Thyroid gland (tissue), 4 donors: ENCODE results near the gene C10orf90. TPM values are rescaled to one million over a fixed set of nuclear protein-coding genes. Genes with fewer than 3 reads are reported as not detected.

Experiments used
- DNase-seq, 2 donors: peaks; one replicate each; pipeline ENCODE4 v3.0.0-alpha.2; 2019
- H3K27ac ChIP-seq, 3 donors: fragments of 200-600 bp; sonication (generic); 1 replicate in 2 of 3; 2 replicates in 1 of 3; pipeline ENCODE4 v1.5.1; 2016 to 2019; ENCODE audit warnings: mild to moderate bottlenecking in 1 of 3, moderate library complexity in 1 of 3
- H3K27me3 ChIP-seq: fragments of 200-600 bp; sonication (generic); one replicate; pipeline ENCODE4 v1.5.1; 2019
- H3K36me3 ChIP-seq, 2 donors: fragments of 200-600 bp; sonication (generic); one replicate each; pipeline ENCODE4 v1.5.1; 2016 to 2019
- H3K4me1 ChIP-seq, 2 donors: fragments of 200-600 bp; sonication (generic); one replicate each; pipeline ENCODE4 v1.5.1; 2017 to 2019
- H3K4me3 ChIP-seq, 3 donors: fragments of 200-600 bp; sonication (generic); replicated peaks in 1 of 3; 1 replicate in 2 of 3; 2 replicates in 1 of 3; pipeline ENCODE4 v1.5.1; 2016; ENCODE audit warnings: mild to moderate bottlenecking in 1 of 3
- H3K9me3 ChIP-seq: fragments of 200-600 bp; sonication (generic); one replicate; pipeline ENCODE4 v1.5.1; 2017
- CTCF ChIP-seq, 6 experiments: fragments of 200-600 bp in 3 of 6; fragments of 450-650 bp in 3 of 6; sonication (generic) in 3 of 6; IDR thresholded peaks; one replicate each; pipeline ENCODE4 v1.5.1; 2016 to 2019; ENCODE audit warnings: antibody characterized with exemption in 6 of 6, mild to moderate bottlenecking in 2 of 6, inconsistent platforms in 1 of 6, moderate library complexity in 1 of 6
- POLR2A ChIP-seq, 2 donors: fragments of 450-650 bp; IDR thresholded peaks; one replicate each; pipeline ENCODE4 v1.6.1; 2017; ENCODE audit warnings: antibody characterized with exemption in 2 of 2, mild to moderate bottlenecking in 2 of 2, moderate library complexity in 1 of 2
- WGBS, 2 donors: methylation state at CpG; one replicate each; pipeline ENCODE4 v1.1.5; 2017; 5-methylcytosine and 5-hydroxymethylcytosine counted together
- intact Hi-C: fragments of 100-400 bp; cut with DNase I; formaldehyde crosslinking; loops from one replicate; pipeline ENCODE4 v1.15.1; 2023
- total RNA-seq, 4 donors: library from RNA; depleted of rRNA; stranded (reverse); fragments of >200 nt; gene quantifications; one replicate each; pipeline ENCODE4 v1.2.3, GENCODE V29; 2016

Gene C10orf90
- total RNA-seq, 4 donors from 2014 or later, result 0.45 to 5.1 (median 2.0) TPM

- no peak for DNase-seq
- Histone ChIP-seq H3K27ac (no peak overlapping the region), H3K9me3 (no peaks in the 10 kb centered on the region), H3K4me3 (no peak overlapping the region), H3K4me1 (no peaks in the 10 kb centered on the region), H3K36me3 (no peaks in the 10 kb centered on the region), H3K27me3 (no peaks in the 10 kb centered on the region)
- intact Hi-C loops, result no loop called here
- TF ChIP-seq CTCF (IDR thresholded peaks at IDR 0.05) (no peak), POLR2A (IDR thresholded peaks at IDR 0.05) (no peak)
- 85 to 91% methylated on average over 6 of the region's 6 CpGs for WGBS, 2 donors
Measured at GRCh38 chr10:126585249-126586017, 85.1 kb downstream of the C10orf90 start.

GRCh38 chr10:126584836-126585235 is 85.7 kb downstream of the C10orf90 start:
- Histone ChIP-seq H3K9me3 (no peaks in the 10 kb centered on the region), H3K4me3 (no peak overlapping the region), H3K4me1 (no peaks in the 10 kb centered on the region), H3K27ac (no peak overlapping the region), H3K36me3 (no peaks in the 10 kb centered on the region), H3K27me3 (no peaks in the 10 kb centered on the region)
- WGBS, 2 donors, result 43 to 51% methylated on average over 3 of the region's 3 CpGs
- intact Hi-C loops, result no loop called here
- no peak for DNase-seq
- TF ChIP-seq CTCF (IDR thresholded peaks at IDR 0.05), result no peak
- no peak for TF ChIP-seq POLR2A (IDR thresholded peaks at IDR 0.05)

- H3K9me3 ChIP-seq, result no peaks in the 10 kb centered on the region
- no peak overlapping the region for H3K27ac ChIP-seq
- no peaks in the 10 kb centered on the region for H3K36me3 ChIP-seq
- no peaks in the 10 kb centered on the region for H3K4me1 ChIP-seq
- 86 to 90% methylated on average over 6 of the region's 6 CpGs for WGBS, 2 donors
- H3K4me3 ChIP-seq, result no peak overlapping the region
- no peak for DNase-seq
- H3K27me3 ChIP-seq, result no peaks in the 10 kb centered on the region
- intact Hi-C loops, result no loop called here
- TF ChIP-seq POLR2A (IDR thresholded peaks at IDR 0.05), result no peak
- no peak for TF ChIP-seq CTCF (IDR thresholded peaks at IDR 0.05)
Measured at GRCh38 chr10:126583552-126584200, 86.8 kb downstream of the C10orf90 start.

- intact Hi-C loops, result no loop called here
- 84 to 90% methylated on average over 7 of the region's 7 CpGs for WGBS, 2 donors
- H3K4me1 ChIP-seq, result no peaks in the 10 kb centered on the region
- no peak for DNase-seq
- TF ChIP-seq CTCF (IDR thresholded peaks at IDR 0.05) (no peak), POLR2A (IDR thresholded peaks at IDR 0.05) (no peak)
- no peaks in the 10 kb centered on the region for H3K27me3 ChIP-seq
- H3K4me3 ChIP-seq, result no peak overlapping the region
- H3K27ac ChIP-seq, result no peak overlapping the region
- H3K9me3 ChIP-seq, result no peaks in the 10 kb centered on the region
- no peaks in the 10 kb centered on the region for H3K36me3 ChIP-seq
Measured at GRCh38 chr10:126581648-126582046, 88.8 kb downstream of the C10orf90 start.
